ENCODE measurements around the gene GPR31. TPM values are rescaled to one million over a fixed set of nuclear protein-coding genes. Genes with fewer than 3 reads are reported as not detected.

Gene GPR31
- total RNA-seq, 1 donor from 2014 or later: not detected

DNA sequence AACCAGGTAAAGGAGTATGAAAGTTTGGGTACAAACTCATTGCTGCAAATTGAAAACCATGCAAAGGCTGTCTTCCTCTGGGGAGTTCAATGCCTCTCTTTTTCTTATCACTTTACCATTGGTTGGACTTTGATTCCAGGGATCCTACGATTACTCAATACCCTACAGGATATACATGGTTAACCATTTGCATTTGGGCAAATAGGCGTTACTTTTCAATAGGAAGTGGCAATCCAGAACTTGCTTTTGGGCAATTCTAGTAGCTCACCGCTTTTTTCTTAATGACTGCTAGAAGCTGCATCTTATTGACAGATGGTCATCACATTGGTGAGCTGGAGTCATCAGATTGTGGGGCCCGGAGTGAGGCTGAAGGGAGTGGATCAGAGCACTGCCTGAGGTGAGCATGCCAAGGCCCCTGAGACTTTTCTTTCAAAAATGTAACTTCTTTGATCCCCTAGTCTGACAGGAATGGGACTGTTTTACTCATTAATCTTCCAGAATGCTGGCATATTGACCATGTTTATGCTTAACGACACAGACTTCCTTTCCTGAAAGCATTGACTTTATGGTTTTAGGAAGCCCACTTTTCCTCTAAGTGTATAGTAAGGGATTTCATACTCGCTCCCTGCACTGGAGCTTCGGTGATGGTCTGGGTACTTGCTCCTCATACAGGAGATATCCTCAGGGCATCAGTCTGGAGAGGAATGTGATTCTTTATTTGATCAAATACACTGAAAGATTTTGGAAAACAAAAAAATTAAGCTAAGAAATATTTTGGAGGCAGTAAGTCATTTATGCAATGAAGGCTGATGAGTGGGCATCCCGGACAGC lies 34.7 kb downstream of the GPR31 start, which contains the start of gene CCR6:
CCR6 (plus strand) TSS at position 270 of the 831 bp plus-strand sequence. CDS start 13,039 bp downstream, outside the sequence.
- DNase-seq (ENCODE audit: low read depth): no peak
- TF ChIP-seq, protein P1, sequence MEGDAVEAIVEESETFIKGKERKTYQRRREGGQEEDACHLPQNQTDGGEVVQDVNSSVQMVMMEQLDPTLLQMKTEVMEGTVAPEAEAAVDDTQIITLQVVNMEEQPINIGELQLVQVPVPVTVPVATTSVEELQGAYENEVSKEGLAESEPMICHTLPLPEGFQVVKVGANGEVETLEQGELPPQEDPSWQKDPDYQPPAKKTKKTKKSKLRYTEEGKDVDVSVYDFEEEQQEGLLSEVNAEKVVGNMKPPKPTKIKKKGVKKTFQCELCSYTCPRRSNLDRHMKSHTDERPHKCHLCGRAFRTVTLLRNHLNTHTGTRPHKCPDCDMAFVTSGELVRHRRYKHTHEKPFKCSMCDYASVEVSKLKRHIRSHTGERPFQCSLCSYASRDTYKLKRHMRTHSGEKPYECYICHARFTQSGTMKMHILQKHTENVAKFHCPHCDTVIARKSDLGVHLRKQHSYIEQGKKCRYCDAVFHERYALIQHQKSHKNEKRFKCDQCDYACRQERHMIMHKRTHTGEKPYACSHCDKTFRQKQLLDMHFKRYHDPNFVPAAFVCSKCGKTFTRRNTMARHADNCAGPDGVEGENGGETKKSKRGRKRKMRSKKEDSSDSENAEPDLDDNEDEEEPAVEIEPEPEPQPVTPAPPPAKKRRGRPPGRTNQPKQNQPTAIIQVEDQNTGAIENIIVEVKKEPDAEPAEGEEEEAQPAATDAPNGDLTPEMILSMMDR (conservative IDR thresholded peaks at IDR 0.05; ENCODE audit: low read depth, low read length): no peak
- H3K4me3 ChIP-seq (ENCODE audit: low read depth, low read length): no peak within 1 kb of the TSS

DNA sequence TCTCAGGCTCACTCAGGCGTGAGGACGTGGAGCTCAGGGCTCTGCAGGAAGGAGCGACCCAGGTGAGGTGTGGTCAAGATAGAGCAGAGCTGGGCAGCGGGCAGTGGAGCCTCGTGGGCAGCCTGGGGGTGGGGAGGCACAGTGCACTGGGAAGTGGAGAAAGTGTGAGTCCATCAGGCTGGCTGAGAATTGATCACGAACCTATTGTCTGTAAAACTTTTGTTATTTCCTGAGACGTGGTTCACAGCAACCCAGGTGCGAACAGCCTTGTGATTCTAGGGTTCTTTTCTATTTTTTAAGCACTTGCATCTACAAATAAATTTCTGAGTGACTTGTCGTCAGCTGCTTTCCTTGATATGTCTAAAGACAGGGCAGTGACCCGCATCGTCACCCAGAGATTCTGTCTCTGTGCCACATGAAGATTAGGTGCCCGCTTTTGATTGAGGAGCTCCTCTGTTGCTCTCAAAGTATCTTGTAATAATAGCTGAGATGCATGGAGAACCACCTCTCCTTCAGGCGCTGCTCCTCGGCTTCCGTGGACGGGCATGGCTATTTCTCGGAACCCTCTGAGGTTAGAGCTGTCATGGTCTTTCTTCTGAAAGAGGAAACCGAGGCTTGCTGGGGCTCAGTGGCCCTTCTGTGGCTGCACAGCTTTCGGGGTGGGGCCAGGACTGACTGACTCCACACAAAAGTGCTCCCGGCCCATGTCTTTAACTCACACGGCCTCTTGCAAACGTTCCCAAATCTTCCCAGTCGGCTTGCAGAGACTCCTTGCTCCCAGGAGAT lies 35.5 kb downstream of the GPR31 start:
- DNase-seq (ENCODE audit: low read depth): no peak
- TF ChIP-seq, protein P1 (conservative IDR thresholded peaks at IDR 0.05; ENCODE audit: low read depth, low read length): no peak
- no peak overlapping the region for H3K4me3 ChIP-seq (ENCODE audit: low read depth, low read length)

DNA sequence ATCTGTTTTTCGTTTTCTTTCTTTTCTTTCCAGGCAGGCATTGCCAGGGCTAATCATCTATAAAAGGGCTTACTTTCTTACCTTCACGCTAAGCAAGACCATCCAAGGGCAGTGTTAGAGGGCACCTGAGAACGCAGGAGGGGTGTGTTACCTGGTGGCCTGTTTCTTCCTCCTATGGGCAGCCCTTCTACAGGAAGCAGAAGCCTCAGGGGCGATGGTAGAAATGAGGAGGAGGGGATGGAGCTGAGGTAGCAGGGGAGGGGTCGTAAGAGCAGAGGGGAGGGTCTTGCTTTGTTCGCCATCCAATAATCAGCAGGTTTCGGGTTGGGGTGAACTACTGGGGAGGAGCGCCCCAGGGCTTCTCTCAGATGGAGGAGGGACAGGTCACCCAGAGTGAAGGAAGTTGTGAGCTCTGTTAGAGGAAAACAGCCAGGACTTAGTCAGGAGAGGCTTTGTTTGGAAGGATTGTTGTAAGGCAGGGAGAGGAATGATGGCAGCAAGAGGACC lies 36.4 kb downstream of the GPR31 start:
- no peak for DNase-seq (ENCODE audit: low read depth)
- H3K4me3 ChIP-seq (ENCODE audit: low read depth, low read length): no peak overlapping the region
- TF ChIP-seq, protein P1 (conservative IDR thresholded peaks at IDR 0.05; ENCODE audit: low read depth, low read length): no peak

DNA sequence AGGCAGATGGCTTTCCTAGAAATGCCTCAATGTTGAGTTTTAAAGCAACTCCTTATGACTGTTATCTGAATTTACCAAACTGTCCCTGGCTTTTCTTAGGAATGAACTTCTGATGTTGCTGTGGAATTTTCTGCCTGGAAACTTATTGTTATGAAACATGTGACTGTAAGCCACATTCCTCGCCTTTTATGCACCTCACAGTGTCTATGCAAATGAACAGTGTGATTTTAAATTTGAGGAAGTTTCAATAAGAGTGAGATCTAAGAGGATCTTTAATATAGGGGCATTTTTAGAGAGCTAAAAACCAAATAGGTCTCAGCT lies 37.2 kb downstream of the GPR31 start:
- TF ChIP-seq, protein P1 (conservative IDR thresholded peaks at IDR 0.05; ENCODE audit: low read depth, low read length): no peak
- DNase-seq (ENCODE audit: low read depth): no peak
- no peak overlapping the region for H3K4me3 ChIP-seq (ENCODE audit: low read depth, low read length)

DNA sequence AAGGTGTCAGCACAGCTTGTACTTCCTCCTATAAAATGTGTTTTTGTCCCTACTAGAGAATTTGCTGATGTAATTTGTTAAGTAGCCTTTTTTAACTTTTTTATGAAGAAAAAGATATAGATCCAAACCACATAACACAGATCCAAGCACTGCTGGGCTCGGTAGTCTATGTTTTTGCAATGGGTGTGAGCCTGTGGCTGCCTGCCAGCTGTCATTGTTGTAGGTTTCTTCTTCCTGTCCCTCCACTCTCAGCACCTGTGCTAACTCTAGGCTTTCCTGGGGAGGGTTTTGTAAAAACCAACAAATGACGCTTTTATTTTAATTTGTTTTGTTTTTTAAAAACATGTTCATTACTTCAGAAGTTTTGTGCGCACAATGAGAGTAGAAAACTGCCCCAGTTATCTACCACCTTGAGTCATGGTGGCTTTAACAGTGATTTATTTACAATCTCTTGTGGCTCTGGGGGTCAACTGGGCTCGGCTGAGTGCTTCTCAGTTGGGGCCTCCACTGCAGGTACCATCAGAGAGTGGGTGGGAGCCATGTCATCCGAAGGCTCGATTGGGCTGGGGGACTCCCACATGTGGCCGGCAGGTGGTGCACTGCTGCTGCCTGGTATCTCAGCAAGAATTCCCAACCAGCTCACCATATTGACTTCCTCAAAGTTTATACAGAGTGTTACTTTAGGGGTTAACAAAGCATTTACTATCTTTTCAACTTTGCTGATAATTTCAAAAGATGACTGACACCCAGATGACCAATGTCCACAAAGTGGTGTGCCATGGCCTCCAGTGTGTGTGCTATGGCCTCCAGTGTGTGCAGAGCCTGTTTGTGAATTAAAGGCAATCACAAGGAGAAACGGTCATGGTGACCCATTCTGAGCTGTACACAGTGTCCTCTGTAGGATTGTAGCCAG lies 37.9 kb downstream of the GPR31 start:
- DNase-seq (ENCODE audit: low read depth): no peak
- H3K4me3 ChIP-seq (ENCODE audit: low read depth, low read length): no peak overlapping the region
- TF ChIP-seq, protein P1 (conservative IDR thresholded peaks at IDR 0.05; ENCODE audit: low read depth, low read length): peak; percentile 22

DNA sequence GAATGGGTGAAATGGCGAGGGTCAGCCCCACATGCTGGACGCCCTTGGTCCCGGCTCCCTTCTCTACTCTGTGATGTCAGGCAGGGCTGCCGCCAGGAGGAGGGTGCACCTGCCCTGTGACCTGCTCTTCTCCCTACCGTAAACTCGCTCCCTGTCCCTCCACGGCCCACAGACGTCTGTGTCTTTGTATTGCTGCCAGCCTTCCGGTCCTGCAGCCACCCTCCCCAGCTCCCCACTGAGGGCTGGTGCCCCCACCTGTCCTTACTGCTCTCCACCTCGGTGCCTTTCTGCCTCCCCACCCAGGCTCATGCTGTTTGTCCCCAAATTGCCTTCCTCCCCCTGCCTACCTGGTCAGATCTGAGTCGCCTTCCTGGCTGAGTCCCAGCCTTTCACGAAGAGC lies 38.9 kb downstream of the GPR31 start:
- TF ChIP-seq, protein P1 (conservative IDR thresholded peaks at IDR 0.05; ENCODE audit: low read depth, low read length): no peak
- no peak for DNase-seq (ENCODE audit: low read depth)
- H3K4me3 ChIP-seq (ENCODE audit: low read depth, low read length): no peak overlapping the region

Data from epithelial cell of proximal tubule (primary cell).